ENCODE measurements around the gene SLF2. TPM values are rescaled to one million over a fixed set of nuclear protein-coding genes. Genes with fewer than 3 reads are reported as not detected.

The SLF2 gene
- total RNA-seq, 1 experiment from 2014 or later = 13.6 TPM

- CTCF ChIA-PET = no interaction called here
Observed at GRCh38 chr10:100864036-100864885, 48.5 kb upstream of the SLF2 start.

DNA sequence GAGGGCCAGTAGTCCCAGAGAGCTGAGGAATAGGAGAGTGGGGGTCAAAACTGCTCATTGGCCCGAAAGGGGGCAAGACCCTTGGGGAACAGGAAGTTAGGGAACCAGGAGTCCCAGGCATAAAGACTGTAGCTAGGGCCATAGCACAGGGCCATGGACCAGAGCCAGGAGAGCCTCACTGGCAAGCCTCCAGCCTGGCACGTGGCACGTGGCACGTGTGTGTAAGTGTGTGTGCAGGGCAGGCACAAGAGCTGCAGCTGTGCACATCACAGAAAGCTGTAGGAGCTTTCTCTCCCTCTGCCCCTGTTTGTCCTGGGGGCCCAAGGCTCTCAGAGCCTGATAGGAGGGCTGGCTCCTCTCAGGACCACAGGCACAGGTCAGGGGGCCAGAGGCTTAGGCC, 47.8 kb upstream of the SLF2 start:
- Histone ChIP-seq H3K79me2 (ENCODE audit: low read depth) (no peaks in the 10 kb centered on the region), H3K4me1 (replicated peaks; ENCODE audit: insufficient read depth) (no peaks in the 10 kb centered on the region), H3K9me3 (ENCODE audit: insufficient read depth, low read depth) (no peaks in the 10 kb centered on the region), H3K27ac (no peak overlapping the region), H3F3A (ENCODE audit: insufficient read depth, low read depth) (no peaks in the 10 kb centered on the region), H4K20me1 (ENCODE audit: insufficient read depth) (no peaks in the 10 kb centered on the region), H3K4me3 (no peak overlapping the region), H3K27me3 (ENCODE audit: insufficient read depth, low read depth) (peaks cover 74% of the 10 kb centered on the region), H3K36me3 (ENCODE audit: low read depth) (no peaks in the 10 kb centered on the region), H3K4me2 (no peak overlapping the region), H3K9me2 (ENCODE audit: insufficient read depth) (no peaks in the 10 kb centered on the region), H2AFZ (no peak overlapping the region)
- TF ChIP-seq CTCF (conservative IDR thresholded peaks at IDR 0.05) (no peak), EZH2 (IDR thresholded peaks at IDR 0.05; ENCODE audit: low read depth) (no peak)
- intact Hi-C loops (cut with micrococcal nuclease; ENCODE audit: unreplicated experiment) = no loop called here
- no peak for DNase-seq
- BruUV-seq (replicated peaks) = no TSS peak
- ChIA-PET CTCF (no interaction called here), POLR2A (ENCODE audit: unreplicated experiment) (no interaction called here)

More at GRCh38 chr10:100864036-100864885, 48.5 kb upstream of the SLF2 start:
- H3K4me2 ChIP-seq = no peak overlapping the region
- no peaks in the 10 kb centered on the region for H4K20me1 ChIP-seq (ENCODE audit: insufficient read depth)
- DNase-seq = no peak
- no peak overlapping the region for H3K4me3 ChIP-seq
- BruUV-seq (replicated peaks) = no TSS peak
- no peaks in the 10 kb centered on the region for H3K9me3 ChIP-seq (ENCODE audit: insufficient read depth, low read depth)
- peaks cover 77% of the 10 kb centered on the region for H3K27me3 ChIP-seq (ENCODE audit: insufficient read depth, low read depth)
- no peaks in the 10 kb centered on the region for H3K36me3 ChIP-seq (ENCODE audit: low read depth)
- H3F3A ChIP-seq (ENCODE audit: insufficient read depth, low read depth) = no peaks in the 10 kb centered on the region
- no peaks in the 10 kb centered on the region for H3K4me1 ChIP-seq (replicated peaks; ENCODE audit: insufficient read depth)
- no peak overlapping the region for H3K27ac ChIP-seq
- TF ChIP-seq CTCF (conservative IDR thresholded peaks at IDR 0.05) = no peak
- no peak for TF ChIP-seq EZH2 (IDR thresholded peaks at IDR 0.05; ENCODE audit: low read depth)
- H2AFZ ChIP-seq = no peak overlapping the region
- no peaks in the 10 kb centered on the region for H3K79me2 ChIP-seq (ENCODE audit: low read depth)
- POLR2A ChIA-PET (ENCODE audit: unreplicated experiment) = no interaction called here
- intact Hi-C loops (cut with micrococcal nuclease; ENCODE audit: unreplicated experiment) = no loop called here
- no peaks in the 10 kb centered on the region for H3K9me2 ChIP-seq (ENCODE audit: insufficient read depth)

DNA sequence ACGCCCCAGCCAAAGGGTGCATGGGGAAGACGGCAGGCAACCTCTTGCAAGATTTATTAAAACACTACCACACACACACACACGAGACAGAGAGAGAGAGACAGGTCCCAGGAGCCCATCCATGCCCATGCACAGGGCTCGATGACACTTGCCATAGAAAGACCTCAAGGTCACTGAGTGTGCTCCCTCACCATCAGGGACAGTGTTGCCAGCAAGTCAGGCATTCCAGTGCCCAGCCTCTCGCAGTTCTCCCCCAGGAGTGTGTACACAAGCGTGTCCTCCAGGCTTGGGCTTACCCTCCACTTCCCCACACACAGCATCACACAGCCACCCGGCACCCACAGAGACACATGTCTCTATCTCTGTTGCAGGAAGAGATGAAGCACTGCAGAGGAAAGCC, 46.8 kb upstream of the SLF2 start:
- ChIA-PET CTCF (no interaction called here), POLR2A (ENCODE audit: unreplicated experiment) (interaction anchor here (0.5 kb wide), 1 partner anchor 329 kb away, joined by 3 read pairs; no protein-coding TSS in a partner anchor)
- Histone ChIP-seq H3K9me3 (ENCODE audit: insufficient read depth, low read depth) (no peaks in the 10 kb centered on the region), H3K4me2 (no peak overlapping the region), H4K20me1 (ENCODE audit: insufficient read depth) (no peaks in the 10 kb centered on the region), H3K79me2 (ENCODE audit: low read depth) (no peaks in the 10 kb centered on the region), H3K4me3 (no peak overlapping the region), H3K4me1 (replicated peaks; ENCODE audit: insufficient read depth) (no peaks in the 10 kb centered on the region), H3K9me2 (ENCODE audit: insufficient read depth) (no peaks in the 10 kb centered on the region), H3K27me3 (ENCODE audit: insufficient read depth, low read depth) (peaks cover 65% of the 10 kb centered on the region), H3K36me3 (ENCODE audit: low read depth) (no peaks in the 10 kb centered on the region), H2AFZ (no peak overlapping the region), H3K27ac (no peak overlapping the region), H3F3A (ENCODE audit: insufficient read depth, low read depth) (no peaks in the 10 kb centered on the region)
- TF ChIP-seq CTCF (conservative IDR thresholded peaks at IDR 0.05) = no peak
- no peak for TF ChIP-seq EZH2 (IDR thresholded peaks at IDR 0.05; ENCODE audit: low read depth)
- no TSS peak for BruUV-seq (replicated peaks)
- no peak for DNase-seq
- intact Hi-C loops (cut with micrococcal nuclease; ENCODE audit: unreplicated experiment) = no loop called here

All from PC-9 (cell line).